Measurements from ENCODE around the gene CFAP161.

DNA sequence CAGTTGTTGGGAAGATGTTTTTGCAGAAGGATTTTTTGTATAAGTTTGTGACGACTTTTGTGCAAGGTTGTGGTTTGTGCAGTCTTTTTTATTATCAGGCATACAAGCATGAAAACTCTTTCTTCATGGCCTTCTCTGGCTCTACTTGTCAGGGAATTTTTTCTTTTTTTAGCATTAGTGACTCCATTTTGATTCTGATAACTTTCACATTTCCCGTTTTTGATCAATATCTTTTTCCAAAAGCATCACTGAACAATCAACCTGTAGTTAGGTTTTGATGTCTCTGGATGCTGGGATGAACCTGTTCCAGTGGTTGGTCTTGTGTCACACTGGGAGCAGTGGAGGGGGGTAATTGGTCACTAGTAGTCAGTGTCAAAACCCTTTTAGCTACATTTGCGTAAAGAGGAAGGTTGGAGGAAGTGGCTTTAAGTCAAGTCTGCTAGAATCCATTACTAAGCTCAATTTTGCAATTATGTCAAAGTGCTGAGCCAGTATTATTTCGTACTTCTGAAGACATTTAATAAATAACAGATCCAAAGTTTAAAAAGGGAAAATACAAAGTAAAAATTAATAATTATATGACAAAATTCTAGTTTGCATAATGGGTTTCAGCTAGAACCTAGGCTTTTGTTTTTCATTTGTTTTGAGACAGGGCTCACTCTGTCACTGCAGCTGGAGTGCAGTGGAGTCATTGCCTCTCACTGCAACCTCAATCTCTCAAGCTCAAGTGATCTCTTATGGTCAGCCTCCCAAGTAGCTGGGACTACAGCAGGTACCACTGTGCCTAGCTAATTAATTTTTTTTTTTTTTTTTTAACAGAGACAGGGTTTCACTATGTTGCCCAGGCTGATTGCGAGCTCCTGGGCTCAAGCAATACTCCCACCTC lies 18.8 kb upstream of the CFAP161 start:
- TF ChIP-seq, protein P1, sequence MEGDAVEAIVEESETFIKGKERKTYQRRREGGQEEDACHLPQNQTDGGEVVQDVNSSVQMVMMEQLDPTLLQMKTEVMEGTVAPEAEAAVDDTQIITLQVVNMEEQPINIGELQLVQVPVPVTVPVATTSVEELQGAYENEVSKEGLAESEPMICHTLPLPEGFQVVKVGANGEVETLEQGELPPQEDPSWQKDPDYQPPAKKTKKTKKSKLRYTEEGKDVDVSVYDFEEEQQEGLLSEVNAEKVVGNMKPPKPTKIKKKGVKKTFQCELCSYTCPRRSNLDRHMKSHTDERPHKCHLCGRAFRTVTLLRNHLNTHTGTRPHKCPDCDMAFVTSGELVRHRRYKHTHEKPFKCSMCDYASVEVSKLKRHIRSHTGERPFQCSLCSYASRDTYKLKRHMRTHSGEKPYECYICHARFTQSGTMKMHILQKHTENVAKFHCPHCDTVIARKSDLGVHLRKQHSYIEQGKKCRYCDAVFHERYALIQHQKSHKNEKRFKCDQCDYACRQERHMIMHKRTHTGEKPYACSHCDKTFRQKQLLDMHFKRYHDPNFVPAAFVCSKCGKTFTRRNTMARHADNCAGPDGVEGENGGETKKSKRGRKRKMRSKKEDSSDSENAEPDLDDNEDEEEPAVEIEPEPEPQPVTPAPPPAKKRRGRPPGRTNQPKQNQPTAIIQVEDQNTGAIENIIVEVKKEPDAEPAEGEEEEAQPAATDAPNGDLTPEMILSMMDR (IDR thresholded peaks at IDR 0.05): no peak
- no peak for TF ChIP-seq POLR2A (IDR thresholded peaks at IDR 0.05)
- no peak for TF ChIP-seq POLR2AphosphoS5 (IDR thresholded peaks at IDR 0.05)
